Stimulated activated CD8-positive, alpha-beta memory T cell treated with anti-CD3 and anti-CD28 coated beads, Interleukin-12 subunit alpha, Interleukin-12 subunit beta, amount 100 ng/mL, for 24 hours (primary cell): ENCODE measurements around the gene SPECC1.
"Not testable (repeated sequence)": the region's sequence is repeated elsewhere in the genome, so short reads cannot be mapped to it uniquely, and the experiment has no call there.

Experiments
- DNase-seq: peaks from one replicate; pipeline ENCODE4 v3.0.0-alpha.2; 2020; ENCODE audit errors: extremely low read depth

SPECC1 gene

DNA sequence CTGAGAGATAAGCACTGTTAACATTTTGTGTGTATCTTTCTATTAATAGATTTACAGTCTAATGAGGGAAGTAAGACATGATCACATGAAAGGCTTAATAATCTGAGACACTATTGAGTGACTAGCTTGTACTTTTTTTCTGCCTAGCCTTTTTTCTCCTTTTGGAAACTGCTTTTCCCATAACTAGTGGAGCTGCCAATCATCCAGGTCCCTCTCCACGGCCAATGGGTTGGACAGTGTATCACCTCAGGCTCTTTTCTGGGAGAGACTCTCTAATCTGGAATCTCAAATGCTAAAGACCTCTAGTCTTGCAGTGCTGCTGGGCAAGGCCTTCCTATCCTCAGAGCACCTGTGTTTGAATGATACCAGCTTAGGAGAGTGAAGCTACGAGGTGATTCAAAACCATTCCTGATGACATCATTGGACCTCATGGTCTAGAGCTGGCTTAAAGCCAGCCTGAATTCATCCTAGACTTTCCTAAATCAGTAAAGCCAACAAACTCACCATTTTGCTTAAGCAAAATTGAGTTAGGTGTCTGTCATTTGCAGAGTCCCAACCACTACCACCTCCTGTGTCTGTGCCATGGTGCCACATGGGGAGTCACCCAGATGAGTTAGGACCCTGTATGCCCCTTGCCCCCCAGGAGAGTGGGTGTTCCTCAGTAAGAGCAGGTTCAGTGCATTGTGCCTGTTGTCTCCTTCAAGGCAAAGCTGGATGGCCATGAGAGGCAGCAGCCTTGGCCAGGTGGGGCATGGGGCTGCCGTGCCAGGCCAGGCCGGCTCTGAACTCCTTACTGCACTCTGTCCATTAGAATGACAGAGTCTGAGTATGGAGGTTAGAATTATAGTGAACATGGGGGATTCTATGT, 62.9 kb downstream of the SPECC1 start:
- DNase-seq = no peak

GRCh38 chr17:20072692-20072992, 63.5 kb downstream of the SPECC1 start:
- DNase-seq = no peak

DNA sequence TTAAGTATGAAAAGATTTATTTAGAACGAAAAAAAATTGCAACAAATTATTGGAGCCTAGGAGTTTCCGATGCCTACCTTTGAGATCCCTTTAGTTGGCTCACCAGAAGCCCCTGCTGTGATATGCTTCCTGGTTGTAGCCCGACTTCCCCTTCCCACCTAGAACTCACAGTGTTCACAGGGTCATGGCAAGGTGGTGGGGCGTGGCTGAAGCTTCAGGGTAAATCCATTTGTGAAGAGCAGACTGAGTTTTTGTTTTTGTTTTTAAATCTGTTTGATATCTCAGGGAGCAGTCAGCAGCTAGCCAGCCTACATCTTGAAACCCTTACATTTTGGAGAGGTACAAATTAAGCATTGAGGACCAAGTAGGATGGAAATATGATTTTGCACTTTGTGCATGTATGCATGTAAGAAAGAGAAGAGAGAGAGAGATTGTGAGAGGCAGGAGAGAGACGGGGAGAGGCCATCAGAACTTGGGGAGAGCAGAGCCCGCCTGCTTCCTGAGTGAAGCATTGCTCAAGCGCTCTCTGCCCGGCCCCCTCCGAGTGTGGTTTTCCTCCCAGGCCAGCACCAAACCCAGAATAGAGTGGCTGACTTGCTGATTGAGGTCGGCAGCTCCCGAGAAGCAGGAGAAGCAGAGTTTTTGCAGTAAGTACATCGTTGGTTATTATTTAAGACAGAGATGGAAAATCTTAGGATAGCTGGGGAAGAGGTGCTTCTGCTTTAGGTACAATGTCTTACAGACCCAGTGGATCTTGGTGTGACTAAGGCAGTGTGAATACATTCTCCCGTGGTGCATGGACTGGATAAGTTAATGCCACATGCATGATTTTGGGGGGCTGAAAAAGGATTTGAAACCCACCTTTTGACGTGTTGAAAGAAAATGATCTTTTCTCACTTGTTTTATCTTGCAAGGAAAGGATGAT, 64.2 kb downstream of the SPECC1 start:
- no peak for DNase-seq

DNA sequence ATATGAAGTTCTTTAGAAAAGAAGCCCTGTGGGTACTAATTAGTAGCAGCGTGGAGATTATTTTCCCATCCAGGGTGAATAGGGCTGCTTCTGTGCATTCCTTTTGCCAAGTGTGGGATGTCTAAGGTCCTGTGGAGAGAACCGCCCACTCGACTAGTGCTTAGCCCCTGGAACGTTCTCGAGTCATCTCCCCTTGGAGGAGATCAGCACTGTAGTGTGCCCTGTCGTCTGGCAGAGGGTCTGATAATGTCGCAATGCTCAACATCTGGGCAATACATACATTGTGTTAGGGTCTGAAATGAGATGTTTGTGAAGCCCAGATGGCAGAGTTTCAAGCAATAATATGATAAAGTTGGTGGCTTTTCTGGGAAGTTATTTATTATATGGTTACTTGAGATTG, 64.8 kb downstream of the SPECC1 start:
- DNase-seq = no peak

DNA sequence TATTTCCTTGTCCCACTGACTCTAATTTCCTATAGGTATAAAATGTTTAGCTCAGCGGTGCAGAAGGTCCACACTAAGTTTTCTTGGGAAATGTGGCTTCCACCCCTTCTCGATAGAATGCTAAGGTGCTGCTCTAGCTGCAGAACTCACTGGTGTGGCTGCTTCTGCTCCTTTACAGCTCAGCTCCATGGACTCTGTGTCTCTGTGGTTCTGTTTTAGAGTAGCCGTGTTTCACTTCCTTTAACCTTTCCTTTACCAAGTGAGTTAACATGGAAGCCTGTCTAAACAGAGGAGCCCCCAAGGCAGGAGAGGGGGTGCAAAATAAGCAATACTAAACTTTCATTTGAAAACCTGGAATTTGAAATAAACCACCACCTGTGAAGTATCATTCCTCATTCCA, 65.3 kb downstream of the SPECC1 start:
- DNase-seq = no peak

GRCh38 chr17:20076137-20076536, 67.0 kb downstream of the SPECC1 start:
- not testable (repeated sequence) for DNase-seq

DNA sequence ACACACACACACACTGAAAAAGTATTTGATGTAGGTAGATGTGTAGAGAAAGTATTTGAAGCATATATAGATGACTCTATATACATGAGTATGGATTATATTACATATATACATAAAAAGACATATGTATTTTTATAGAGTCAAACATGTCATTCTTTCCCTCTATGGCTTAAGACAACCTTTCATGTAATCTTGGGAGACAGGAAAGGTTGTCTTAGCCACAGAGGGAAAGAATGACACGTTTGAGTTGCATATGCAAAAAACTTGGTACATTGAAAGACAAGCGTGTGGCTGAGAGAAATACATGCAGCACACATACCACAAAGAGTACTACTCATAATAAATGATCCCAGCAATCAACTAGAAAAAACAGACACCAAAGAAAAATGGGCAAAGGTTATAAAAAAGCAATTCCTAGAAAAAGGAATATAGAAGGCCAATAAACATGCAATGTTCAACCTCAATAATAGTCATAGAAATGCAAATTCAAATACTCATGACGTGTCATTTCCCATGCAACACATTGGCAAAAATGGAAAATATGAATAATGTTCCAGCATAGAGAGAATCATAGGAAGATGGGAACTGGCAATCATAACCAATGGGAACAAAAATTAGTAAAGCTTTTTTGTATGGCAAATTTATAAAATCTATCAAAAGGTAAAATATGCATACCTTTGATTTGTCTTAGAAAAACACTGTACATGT, 69.0 kb downstream of the SPECC1 start:
- DNase-seq = no peak

DNA sequence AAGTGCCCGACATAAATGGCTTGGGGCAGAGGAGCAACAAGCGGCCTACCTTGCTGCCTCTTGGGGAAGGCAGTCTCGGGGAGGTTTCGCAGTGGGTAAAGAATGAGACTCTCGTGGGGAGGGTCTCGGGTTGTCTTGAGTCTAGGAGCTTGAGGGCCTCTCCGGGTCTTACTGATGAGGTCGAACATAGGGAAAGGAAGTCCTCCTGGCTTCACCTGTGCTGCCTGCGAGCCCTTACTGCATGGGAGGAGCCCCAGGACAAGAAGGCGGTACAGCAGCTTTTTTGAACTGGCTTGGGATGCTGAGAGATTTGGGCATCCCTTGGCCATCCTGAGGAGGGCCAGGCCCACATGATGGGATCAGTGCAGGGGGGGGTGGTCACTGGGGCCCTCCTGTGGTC, 71.4 kb downstream of the SPECC1 start:
- DNase-seq = no peak

DNA sequence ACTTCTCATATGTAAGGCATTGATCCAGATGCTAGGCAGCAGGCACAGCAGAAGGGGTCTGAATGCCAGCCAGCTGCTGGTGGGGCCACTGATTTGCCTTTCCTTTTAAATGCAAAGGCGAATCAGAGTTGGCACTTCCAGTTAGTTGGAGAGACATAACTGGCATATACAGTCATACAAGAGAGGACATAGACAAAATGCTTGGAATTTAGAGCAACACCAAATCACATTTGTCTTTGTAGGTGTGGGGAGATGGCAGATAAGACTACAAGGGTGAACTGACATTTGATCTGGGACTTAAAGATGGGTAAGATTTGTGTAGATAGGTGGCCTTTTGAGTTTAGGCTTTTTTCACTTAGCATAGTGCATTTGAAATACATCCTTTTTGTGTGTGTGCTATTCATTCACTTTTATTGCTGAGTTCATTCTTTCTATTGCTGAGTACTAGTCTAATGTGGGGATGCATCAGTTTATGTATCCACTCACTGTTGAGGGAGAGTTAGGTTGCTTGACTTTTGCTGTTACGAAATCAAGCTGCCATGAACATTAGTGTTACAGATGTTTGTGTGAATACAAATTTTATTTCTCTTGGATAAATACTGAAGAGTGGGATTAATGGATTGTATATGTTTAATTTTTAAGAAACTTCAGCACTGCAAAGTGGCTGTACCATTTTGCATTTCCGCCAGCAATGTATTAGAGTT, 74.1 kb downstream of the SPECC1 start:
- DNase-seq = no peak

DNA sequence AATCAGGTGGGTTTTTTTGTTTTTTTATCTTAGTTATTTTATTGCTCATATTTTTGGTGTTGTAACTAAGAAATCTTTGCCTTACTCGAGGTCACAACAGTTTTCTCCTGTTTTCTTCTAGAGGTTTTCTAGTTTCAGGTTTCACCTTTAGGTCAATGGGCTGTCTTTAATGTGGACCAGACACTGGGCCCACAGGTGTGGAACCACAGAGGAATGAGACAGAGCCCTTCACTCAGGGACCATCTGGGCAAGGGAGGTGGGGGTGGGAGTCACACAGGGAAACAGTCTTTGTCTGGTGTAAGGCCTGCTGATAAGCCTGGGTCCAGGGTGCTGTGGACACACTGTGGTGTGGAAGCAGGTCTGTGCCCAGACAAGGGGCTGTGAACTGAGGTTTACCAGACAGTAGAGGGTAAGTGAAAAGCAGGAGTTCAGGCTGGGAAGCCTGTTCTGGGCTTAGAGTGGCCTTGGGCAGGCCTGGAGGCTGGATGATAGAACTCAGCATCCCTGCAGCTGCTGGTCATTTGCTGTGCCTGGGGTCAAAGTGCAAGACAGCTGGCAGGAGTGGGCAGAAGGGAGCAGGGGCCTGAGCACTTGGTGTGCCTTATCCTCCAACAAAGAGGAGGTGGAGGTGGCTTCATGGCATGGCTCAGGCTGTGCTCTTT, 75.6 kb downstream of the SPECC1 start:
- DNase-seq = no peak

GRCh38 chr17:20085283-20085845, 76.2 kb downstream of the SPECC1 start:
- no peak for DNase-seq

- no peak for DNase-seq
These were observed 77.4 kb downstream of the SPECC1 start for GRCh38 chr17:20086416-20087076.

GRCh38 chr17:20087538-20088250, 78.5 kb downstream of the SPECC1 start:
- no peak for DNase-seq

DNA sequence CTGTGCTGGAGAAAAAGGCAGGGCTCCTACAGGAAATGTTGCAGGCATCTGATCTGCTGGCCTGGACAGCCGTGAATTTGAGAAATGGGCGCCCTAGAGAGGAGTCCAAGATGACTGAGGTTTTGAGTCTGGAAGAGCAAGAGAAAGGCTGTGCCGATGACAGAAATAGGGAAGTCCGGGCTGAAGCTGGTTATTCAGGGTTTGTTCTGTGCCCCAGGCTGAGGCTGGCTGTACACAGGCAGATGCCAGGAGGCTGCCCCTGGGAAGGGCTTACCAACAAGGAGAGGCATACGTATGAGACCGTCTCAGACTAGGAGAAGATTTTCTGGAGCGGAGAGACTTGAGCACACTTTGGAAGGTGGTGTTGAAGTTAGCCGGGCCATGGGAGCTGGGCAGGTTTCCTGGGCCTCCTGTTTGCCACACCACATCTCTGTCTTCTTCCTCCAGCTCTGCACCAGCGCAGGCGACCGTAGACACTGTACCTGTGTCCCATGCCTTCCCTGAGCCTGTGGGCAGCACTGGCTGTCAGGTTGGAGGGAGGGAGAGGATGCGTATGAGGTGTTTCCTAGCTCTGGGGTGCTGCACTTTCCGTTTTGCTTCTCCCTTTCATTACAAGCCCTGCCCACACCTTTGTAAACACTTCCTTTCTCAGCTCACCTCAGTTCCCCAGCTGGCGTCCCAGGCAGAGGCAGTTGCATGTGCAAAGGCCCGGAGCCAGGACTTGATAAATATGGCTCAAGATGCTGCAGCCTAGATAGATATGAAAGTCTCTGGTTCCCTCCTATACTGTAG, 80.8 kb downstream of the SPECC1 start:
- no peak for DNase-seq

- DNase-seq = no peak
These were observed 82.2 kb downstream of the SPECC1 start for GRCh38 chr17:20091174-20092029.

DNA sequence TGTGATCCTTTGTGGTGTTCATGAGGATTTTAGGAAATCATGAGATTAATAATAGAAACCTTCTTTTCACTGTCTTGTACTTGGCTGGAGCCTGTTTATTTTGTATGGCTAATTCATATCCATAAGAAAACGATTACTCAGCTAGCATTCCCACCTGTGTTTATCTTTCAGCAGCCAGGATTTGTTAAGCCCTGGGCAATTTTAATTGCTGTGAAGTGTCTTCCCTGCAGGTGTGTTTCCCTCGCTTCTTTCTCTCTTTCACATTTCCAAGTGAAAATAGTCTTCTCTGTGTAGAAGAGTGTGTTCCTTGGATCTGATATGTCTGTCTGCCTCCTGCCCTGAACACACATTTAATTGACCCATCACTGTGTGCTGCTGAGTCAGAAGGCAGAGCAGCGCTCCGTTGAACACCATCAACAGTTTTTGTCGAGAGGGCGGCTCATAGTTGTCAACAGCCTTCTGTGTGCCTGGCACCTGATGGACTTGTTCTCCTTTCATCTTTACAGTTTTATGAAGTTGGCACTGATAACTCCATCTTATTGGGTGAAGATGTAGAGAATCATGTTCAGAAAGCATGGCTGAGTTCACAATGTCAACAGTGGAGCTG, 83.2 kb downstream of the SPECC1 start:
- no peak for DNase-seq

DNA sequence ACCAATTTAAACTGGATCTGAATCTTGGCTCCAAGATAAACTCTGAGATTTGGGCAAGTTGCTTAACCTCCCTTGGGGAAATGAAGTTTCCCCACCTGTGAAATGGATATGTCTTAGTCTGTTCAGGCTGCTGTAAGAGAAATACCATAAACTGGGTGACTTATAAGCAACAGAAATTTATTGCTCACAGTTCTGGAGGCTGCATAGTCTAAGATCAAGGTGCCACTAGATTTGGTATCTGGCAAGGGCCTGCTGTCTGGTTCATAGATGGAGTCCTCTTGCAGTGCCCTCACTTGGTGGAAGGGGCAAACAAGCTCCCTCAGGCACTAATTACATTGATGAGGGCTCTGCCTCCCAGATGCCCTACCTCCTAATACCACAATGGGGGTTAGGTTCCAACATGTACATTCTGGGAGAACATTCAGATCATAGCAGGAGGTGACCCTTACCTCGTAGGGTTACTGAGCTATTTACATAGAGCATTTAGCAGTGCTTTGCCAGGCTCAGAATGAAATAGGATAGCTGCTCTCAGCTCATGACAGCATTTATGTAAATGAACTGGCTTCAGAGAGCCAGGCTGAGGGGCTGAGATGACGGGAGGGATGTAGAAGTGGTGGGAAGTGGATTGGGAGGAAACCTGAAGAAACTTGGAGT, 83.9 kb downstream of the SPECC1 start:
- no peak for DNase-seq
